Thoracic aorta (tissue), 2 donors: ENCODE results near the gene LYPLA2. TPM values are rescaled to one million over a fixed set of nuclear protein-coding genes. Genes with fewer than 3 reads are reported as not detected.

ENCODE experiments used
- ATAC-seq: fragments of 150-250 bp; one replicate; pipeline ENCODE4 v1.8.0; 2017; ENCODE audit warnings: low read depth; ENCODE audit not compliant: insufficient number of reproducible peaks, low FRiP score
- DNase-seq: peaks from one replicate; pipeline ENCODE4 v3.0.0-alpha.2; 2020; ENCODE audit warnings: low spot score
- H3K27ac ChIP-seq, 2 donors: fragments of 200-600 bp; sonication (generic); 1 replicate in 1 of 2; 2 replicates in 1 of 2; pipeline ENCODE4 v1.5.1; 2016; ENCODE audit warnings: mild to moderate bottlenecking in 2 of 2, moderate library complexity in 2 of 2
- H3K27me3 ChIP-seq: fragments of 200-600 bp; sonication (generic); replicated peaks from 2 replicates; pipeline ENCODE4 v1.6.0; 2016; ENCODE audit warnings: mild to moderate bottlenecking; ENCODE audit not compliant: insufficient read depth
- H3K36me3 ChIP-seq: fragments of 200-600 bp; sonication (generic); one replicate; pipeline ENCODE4 v1.5.1; 2016
- H3K4me1 ChIP-seq, 2 donors: fragments of 200-600 bp; sonication (generic); 1 replicate in 1 of 2; 2 replicates in 1 of 2; pipeline versions ENCODE4 v1.5.1 to v1.6.0; 2016; ENCODE audit warnings: low read depth in 2 of 2, mild to moderate bottlenecking in 1 of 2; ENCODE audit not compliant: control insufficient read depth in 1 of 2
- H3K4me3 ChIP-seq: fragments of 200-600 bp; sonication (generic); 2 replicates; pipeline ENCODE4 v1.5.1; 2016; ENCODE audit warnings: mild to moderate bottlenecking
- H3K9me3 ChIP-seq: fragments of 200-600 bp; sonication (generic); 2 replicates; pipeline ENCODE4 v1.5.1; 2016
- CTCF ChIP-seq: fragments of 200-600 bp; sonication (generic); IDR thresholded peaks from one replicate; pipeline ENCODE4 v1.5.1; 2019; ENCODE audit warnings: antibody characterized with exemption
- total RNA-seq, 2 donors: library from RNA; depleted of rRNA; stranded (reverse); fragments of >200 nt; gene quantifications; one replicate each; pipeline versions ENCODE4 v1.1.0 to v1.2.3, GENCODE V29; 2016

The LYPLA2 gene
- total RNA-seq: 10 to 100 TPM; 29.6 to 37.2 TPM

GRCh38 chr1:23790696-23791515 is at the start of gene LYPLA2:
Gene LYPLA2 (plus strand): TSS chr1:23791145. CDS start chr1:23792683, 1,538 bp downstream.
- no peaks in the 10 kb centered on the region for H3K27me3 ChIP-seq
- H3K4me3 ChIP-seq: peak within 1 kb of the TSS; percentile 86
- peak within 1 kb of the TSS; percentile 35 to 54 for H3K27ac ChIP-seq
- H3K36me3 ChIP-seq: peaks cover 24% of the 10 kb centered on the region
- TF ChIP-seq CTCF: no peak
- peak; percentile 83 for DNase-seq
- ATAC-seq: peak; percentile 73
- no peaks in the 10 kb centered on the region for H3K9me3 ChIP-seq
- H3K4me1 ChIP-seq: peaks cover 18 to 31% of the 10 kb centered on the region in 2 donors

- DNase-seq: no peak
- TF ChIP-seq CTCF: no peak
- no peak for ATAC-seq
These were observed 49.3 kb upstream of the LYPLA2 start for GRCh38 chr1:23741609-23742008.

GRCh38 chr1:23742670-23743286 is 48.2 kb upstream of the LYPLA2 start:
- ATAC-seq: peak; percentile 37
- Histone ChIP-seq H3K4me3 (peak overlapping the region; percentile 96), H3K27me3 (no peaks in the 10 kb centered on the region), H3K4me1 (peaks cover 11 to 24% of the 10 kb centered on the region in 2 donors), H3K9me3 (no peaks in the 10 kb centered on the region), H3K27ac (peak overlapping the region; percentile 77 to 83), H3K36me3 (no peaks in the 10 kb centered on the region)
- TF ChIP-seq CTCF: no peak
- DNase-seq: no peak

More at GRCh38 chr1:23741609-23742008, 49.3 kb upstream of the LYPLA2 start:
- Histone ChIP-seq H3K27ac (no peak overlapping the region), H3K9me3 (no peaks in the 10 kb centered on the region), H3K27me3 (no peaks in the 10 kb centered on the region), H3K4me1 (peaks cover 11 to 24% of the 10 kb centered on the region in 2 donors), H3K36me3 (no peaks in the 10 kb centered on the region), H3K4me3 (no peak overlapping the region)

GRCh38 chr1:23743287-23744152 is 47.4 kb upstream of the LYPLA2 start, which contains the start of gene ELOA:
Gene ELOA (plus strand): TSS chr1:23743471. CDS start chr1:23743504, 33 bp downstream.
- no peak for TF ChIP-seq CTCF
- Histone ChIP-seq H3K36me3 (no peaks in the 10 kb centered on the region), H3K9me3 (no peaks in the 10 kb centered on the region), H3K27ac (peak within 1 kb of the TSS; percentile 77 to 83), H3K27me3 (no peaks in the 10 kb centered on the region), H3K4me3 (peak within 1 kb of the TSS; percentile 96), H3K4me1 (peaks cover 11 to 24% of the 10 kb centered on the region in 2 donors)
- no peak for DNase-seq
- ATAC-seq: peak; percentile 25
